Activated T-helper 9 cell treated with anti-CD3 and anti-CD28 coated beads, Interleukin-2, amount 50 U/mL, for 16 hours (primary cell): ENCODE measurements around the gene PIKFYVE.
A peak's percentile ranks its signal among the peaks of the same experiment; 100 is the strongest.
"Not testable (repeated sequence)": the region's sequence is repeated elsewhere in the genome, so short reads cannot be mapped to it uniquely, and the experiment has no call there.

Source experiments
- DNase-seq: peaks from one replicate; pipeline ENCODE4 v3.0.0-alpha.2; 2020; ENCODE audit warnings: low read depth

The PIKFYVE gene

GRCh38 chr2:208265801-208266552 is at the start of gene PIKFYVE:
PIKFYVE (plus strand) TSS chr2:208266255; CDS start chr2:208271520, 5,265 bp downstream.
- DNase-seq = peak; percentile 80

- DNase-seq = not testable (repeated sequence)
Measured at GRCh38 chr2:208221873-208222272, 44.2 kb upstream of the PIKFYVE start.

GRCh38 chr2:208222351-208222750 is 43.7 kb upstream of the PIKFYVE start:
- no peak for DNase-seq

GRCh38 chr2:208224802-208225201 is 41.3 kb upstream of the PIKFYVE start:
- no peak for DNase-seq

- DNase-seq = no peak
Measured at GRCh38 chr2:208227581-208228232, 38.3 kb upstream of the PIKFYVE start.

GRCh38 chr2:208228476-208228875 is 37.6 kb upstream of the PIKFYVE start:
- DNase-seq = no peak

- DNase-seq = no peak
Measured at GRCh38 chr2:208234786-208235185, 31.3 kb upstream of the PIKFYVE start.

GRCh38 chr2:208235860-208236259 is 30.2 kb upstream of the PIKFYVE start:
- DNase-seq = no peak

GRCh38 chr2:208239770-208240493 is 26.1 kb upstream of the PIKFYVE start:
- no peak for DNase-seq

- DNase-seq = no peak
Measured at GRCh38 chr2:208240619-208241209, 25.3 kb upstream of the PIKFYVE start.

GRCh38 chr2:208244422-208244821 is 21.6 kb upstream of the PIKFYVE start:
- no peak for DNase-seq

- DNase-seq = no peak
Measured at GRCh38 chr2:208245746-208246145, 20.3 kb upstream of the PIKFYVE start.

- DNase-seq = no peak
Measured at GRCh38 chr2:208248601-208249000, 17.5 kb upstream of the PIKFYVE start.

GRCh38 chr2:208249296-208249695 is 16.8 kb upstream of the PIKFYVE start:
- DNase-seq = no peak

GRCh38 chr2:208250388-208250787 is 15.7 kb upstream of the PIKFYVE start:
- DNase-seq = no peak

- no peak for DNase-seq
Measured at GRCh38 chr2:208251098-208251497, 15.0 kb upstream of the PIKFYVE start.

GRCh38 chr2:208252716-208253492 is 13.2 kb upstream of the PIKFYVE start:
- no peak for DNase-seq

GRCh38 chr2:208253600-208254117 is 12.4 kb upstream of the PIKFYVE start:
- no peak for DNase-seq

- DNase-seq = peak; percentile 76
Measured at GRCh38 chr2:208254118-208254870, 11.8 kb upstream of the PIKFYVE start.

GRCh38 chr2:208254871-208255556 is 11.0 kb upstream of the PIKFYVE start, which contains the start of gene IDH1:
IDH1 (minus strand) TSS chr2:208255071; CDS start chr2:208251551, 3,520 bp downstream.
- DNase-seq = peak; percentile 93
